ENCODE results near the gene C1orf198.

The C1orf198 gene

GRCh38 chr1:230836347-230836746 lies 32.0 kb downstream of the C1orf198 start:
- no peak overlapping the region for H3K4me3 ChIP-seq (ENCODE audit: low read depth, low read length)
- TF ChIP-seq MYC (IDR thresholded peaks at IDR 0.05; ENCODE audit: low read depth, low read length) (no peak), CTCF (IDR thresholded peaks at IDR 0.05; ENCODE audit: low read depth, low read length) (no peak), MAX (IDR thresholded peaks at IDR 0.05; ENCODE audit: low read depth, low read length) (no peak), POLR2A (IDR thresholded peaks at IDR 0.05; ENCODE audit: extremely low read depth, insufficient read length) (no peak)
- no peak for DNase-seq (ENCODE audit: low read depth)

GRCh38 chr1:230834292-230834691 lies 34.0 kb downstream of the C1orf198 start:
- no peak for TF ChIP-seq CTCF (IDR thresholded peaks at IDR 0.05; ENCODE audit: low read depth, low read length)
- TF ChIP-seq POLR2A (IDR thresholded peaks at IDR 0.05; ENCODE audit: extremely low read depth, insufficient read length) = no peak
- TF ChIP-seq MAX (IDR thresholded peaks at IDR 0.05; ENCODE audit: low read depth, low read length) = no peak
- no peak for TF ChIP-seq MYC (IDR thresholded peaks at IDR 0.05; ENCODE audit: low read depth, low read length)
- H3K4me3 ChIP-seq (ENCODE audit: low read depth, low read length) = no peak overlapping the region
- no peak for DNase-seq (ENCODE audit: low read depth)

GRCh38 chr1:230833511-230833910 lies 34.8 kb downstream of the C1orf198 start:
- TF ChIP-seq POLR2A (IDR thresholded peaks at IDR 0.05; ENCODE audit: extremely low read depth, insufficient read length) (no peak), MAX (IDR thresholded peaks at IDR 0.05; ENCODE audit: low read depth, low read length) (no peak), CTCF (IDR thresholded peaks at IDR 0.05; ENCODE audit: low read depth, low read length) (no peak), MYC (IDR thresholded peaks at IDR 0.05; ENCODE audit: low read depth, low read length) (no peak)

GRCh38 chr1:230832476-230832875 lies 35.8 kb downstream of the C1orf198 start:
- no peak for DNase-seq (ENCODE audit: low read depth)
- H3K4me3 ChIP-seq (ENCODE audit: low read depth, low read length) = no peak overlapping the region
- TF ChIP-seq POLR2A (IDR thresholded peaks at IDR 0.05; ENCODE audit: extremely low read depth, insufficient read length) = no peak
- no peak for TF ChIP-seq MYC (IDR thresholded peaks at IDR 0.05; ENCODE audit: low read depth, low read length)
- TF ChIP-seq MAX (IDR thresholded peaks at IDR 0.05; ENCODE audit: low read depth, low read length) = no peak
- no peak for TF ChIP-seq CTCF (IDR thresholded peaks at IDR 0.05; ENCODE audit: low read depth, low read length)

More at GRCh38 chr1:230833511-230833910, 34.8 kb downstream of the C1orf198 start:
- H3K4me3 ChIP-seq (ENCODE audit: low read depth, low read length) = no peak overlapping the region
- DNase-seq (ENCODE audit: low read depth) = no peak

GRCh38 chr1:230831771-230832170 lies 36.5 kb downstream of the C1orf198 start:
- no peak for DNase-seq (ENCODE audit: low read depth)
- TF ChIP-seq CTCF (IDR thresholded peaks at IDR 0.05; ENCODE audit: low read depth, low read length) (no peak), POLR2A (IDR thresholded peaks at IDR 0.05; ENCODE audit: extremely low read depth, insufficient read length) (no peak), MYC (IDR thresholded peaks at IDR 0.05; ENCODE audit: low read depth, low read length) (no peak), MAX (IDR thresholded peaks at IDR 0.05; ENCODE audit: low read depth, low read length) (no peak)
- H3K4me3 ChIP-seq (ENCODE audit: low read depth, low read length) = no peak overlapping the region

GRCh38 chr1:230828421-230828820 lies 39.9 kb downstream of the C1orf198 start:
- no peak for DNase-seq (ENCODE audit: low read depth)
- no peak for TF ChIP-seq MYC (IDR thresholded peaks at IDR 0.05; ENCODE audit: low read depth, low read length)
- TF ChIP-seq CTCF (IDR thresholded peaks at IDR 0.05; ENCODE audit: low read depth, low read length) = no peak
- TF ChIP-seq MAX (IDR thresholded peaks at IDR 0.05; ENCODE audit: low read depth, low read length) = no peak
- TF ChIP-seq POLR2A (IDR thresholded peaks at IDR 0.05; ENCODE audit: extremely low read depth, insufficient read length) = no peak
- H3K4me3 ChIP-seq (ENCODE audit: low read depth, low read length) = no peak overlapping the region

All from NB4 (cell line).